Measurements from ENCODE around the gene AGPAT4.
A peak's percentile ranks its signal among the peaks of the same experiment; 100 is the strongest.
"Not testable (repeated sequence)": the region's sequence is repeated elsewhere in the genome, so short reads cannot be mapped to it uniquely, and the experiment has no call there.

AGPAT4 gene

DNA sequence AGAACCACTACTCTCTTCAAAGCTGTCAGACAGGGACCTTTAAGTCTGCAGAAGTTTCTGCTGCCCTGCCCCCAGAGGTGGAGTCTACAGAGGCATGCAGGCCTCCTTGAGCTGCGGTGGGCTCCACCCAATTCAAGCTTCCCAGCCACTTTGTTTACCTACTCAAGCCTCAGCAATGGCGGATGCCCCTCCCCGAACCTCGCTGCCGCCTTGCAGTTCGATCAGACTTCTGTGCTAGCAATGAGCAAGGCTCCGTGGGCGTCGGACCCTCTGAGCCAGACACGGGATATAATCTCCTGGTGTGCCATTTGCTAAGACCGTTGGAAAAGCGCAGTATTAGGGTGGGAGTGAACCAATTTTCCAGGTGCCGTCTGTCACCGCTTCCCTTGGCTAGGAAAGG lies 95.7 kb downstream of the AGPAT4 start:
- peaks cover 0 to 17% (median 4%) of the 10 kb centered on the region in 4 experiments for H3K36me3 ChIP-seq (ENCODE audit: control insufficient read depth in 4 of 4, insufficient read depth in 4 of 4, low read length in 3 of 4)
- H3K27ac ChIP-seq (ENCODE audit: insufficient read depth in 1 of 2, low read depth in 1 of 2, low read length in 2 of 2, poor library complexity in 1 of 2, severe bottlenecking in 2 of 2); POLR2A ChIA-PET; H3K27me3 ChIP-seq (replicated peaks in 2 of 5; ENCODE audit: control insufficient read depth in 4 of 5, insufficient read depth in 5 of 5, low read length in 4 of 5); DNase-seq; H3K4me3 ChIP-seq (ENCODE audit: control insufficient read depth in 1 of 7, extremely low read depth in 1 of 7, insufficient read depth in 4 of 7, low read depth in 2 of 7, low read length in 6 of 7); H3K4me1 ChIP-seq (ENCODE audit: control extremely low read depth in 1 of 4, control insufficient read depth in 4 of 4, insufficient read depth in 4 of 4, low read length in 3 of 4): not testable (repeated sequence)
- WGBS (ENCODE audit: insufficient coverage) = 93% methylated on average over 14 of the region's 14 CpGs
- CTCF ChIA-PET = interaction anchor here (1.2 to 1.3 kb wide), 2 partner anchors 9 to 10 kb away, joined by 3 to 5 read pairs; no protein-coding TSS in a partner anchor
- peaks cover 0 to 25% (median 6%) of the 10 kb centered on the region in 5 experiments for H3K9me3 ChIP-seq (ENCODE audit: control extremely low read depth in 1 of 5, control insufficient read depth in 4 of 5, insufficient read depth in 2 of 5, low read depth in 1 of 5, low read length in 4 of 5)

DNA sequence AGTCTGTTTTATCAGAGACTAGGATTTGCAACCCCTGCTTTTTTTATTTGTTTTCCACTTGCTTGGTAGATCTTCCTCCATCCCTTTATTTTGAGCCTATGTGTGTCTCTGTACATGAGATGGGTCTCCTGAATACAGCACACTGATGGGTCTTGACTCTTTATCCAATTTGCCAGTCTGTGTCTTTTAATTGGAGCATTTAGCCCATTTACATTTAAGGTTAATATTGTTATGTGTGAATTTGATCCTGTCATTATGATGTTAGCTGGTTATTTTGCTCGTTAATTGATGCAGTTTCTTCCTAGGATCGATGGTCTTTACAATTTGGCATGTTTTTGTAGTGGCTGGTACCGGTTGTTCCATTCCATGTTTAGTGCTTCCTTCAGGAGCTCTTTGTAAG lies 97.4 kb downstream of the AGPAT4 start:
- POLR2A ChIA-PET; H3K27ac ChIP-seq (ENCODE audit: insufficient read depth in 1 of 2, low read depth in 1 of 2, low read length in 2 of 2, poor library complexity in 1 of 2, severe bottlenecking in 2 of 2); DNase-seq; CTCF ChIA-PET; H3K4me1 ChIP-seq (ENCODE audit: control extremely low read depth in 1 of 4, control insufficient read depth in 4 of 4, insufficient read depth in 4 of 4, low read length in 3 of 4); H3K4me3 ChIP-seq (ENCODE audit: control insufficient read depth in 1 of 7, extremely low read depth in 1 of 7, insufficient read depth in 4 of 7, low read depth in 2 of 7, low read length in 6 of 7); H3K27me3 ChIP-seq (replicated peaks in 2 of 5; ENCODE audit: control insufficient read depth in 4 of 5, insufficient read depth in 5 of 5, low read length in 4 of 5): not testable (repeated sequence)
- peaks cover 0 to 25% (median 6%) of the 10 kb centered on the region in 5 experiments for H3K9me3 ChIP-seq (ENCODE audit: control extremely low read depth in 1 of 5, control insufficient read depth in 4 of 5, insufficient read depth in 2 of 5, low read depth in 1 of 5, low read length in 4 of 5)
- 100% methylated on average over 3 of the region's 3 CpGs for WGBS (ENCODE audit: insufficient coverage)
- H3K36me3 ChIP-seq (ENCODE audit: control insufficient read depth in 4 of 4, insufficient read depth in 4 of 4, low read length in 3 of 4) = peaks cover 0 to 17% (median 4%) of the 10 kb centered on the region in 4 experiments

DNA sequence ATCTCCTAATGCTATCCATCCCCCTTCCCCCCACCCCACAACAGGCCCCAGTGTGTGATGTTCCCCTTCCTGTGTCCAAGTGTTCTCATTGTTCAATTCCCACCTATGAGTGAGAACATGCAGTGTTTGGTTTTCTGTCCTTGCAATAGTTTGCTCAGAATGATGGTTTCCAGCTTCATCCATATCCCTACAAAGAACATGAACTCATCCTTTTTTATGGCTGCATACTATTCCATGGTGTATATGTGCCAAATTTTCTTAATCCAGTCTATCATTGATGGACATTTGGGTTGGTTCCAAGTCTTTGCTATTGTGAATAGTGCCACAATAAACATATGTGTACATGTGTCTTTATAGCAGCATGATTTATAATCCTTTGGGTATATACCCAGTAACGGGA lies 101.1 kb downstream of the AGPAT4 start:
- H3K9me3 ChIP-seq (ENCODE audit: control extremely low read depth in 1 of 5, control insufficient read depth in 4 of 5, insufficient read depth in 2 of 5, low read depth in 1 of 5, low read length in 4 of 5); H3K4me3 ChIP-seq (ENCODE audit: control insufficient read depth in 1 of 7, extremely low read depth in 1 of 7, insufficient read depth in 4 of 7, low read depth in 2 of 7, low read length in 6 of 7); H3K27me3 ChIP-seq (replicated peaks in 2 of 5; ENCODE audit: control insufficient read depth in 4 of 5, insufficient read depth in 5 of 5, low read length in 4 of 5); POLR2A ChIA-PET; H3K36me3 ChIP-seq (ENCODE audit: control insufficient read depth in 4 of 4, insufficient read depth in 4 of 4, low read length in 3 of 4); H3K27ac ChIP-seq (ENCODE audit: insufficient read depth in 1 of 2, low read depth in 1 of 2, low read length in 2 of 2, poor library complexity in 1 of 2, severe bottlenecking in 2 of 2); DNase-seq; H3K4me1 ChIP-seq (ENCODE audit: control extremely low read depth in 1 of 4, control insufficient read depth in 4 of 4, insufficient read depth in 4 of 4, low read length in 3 of 4); CTCF ChIA-PET: not testable (repeated sequence)
- no CpG with 5 or more reads among the region's 1 CpG for WGBS (ENCODE audit: insufficient coverage)

DNA sequence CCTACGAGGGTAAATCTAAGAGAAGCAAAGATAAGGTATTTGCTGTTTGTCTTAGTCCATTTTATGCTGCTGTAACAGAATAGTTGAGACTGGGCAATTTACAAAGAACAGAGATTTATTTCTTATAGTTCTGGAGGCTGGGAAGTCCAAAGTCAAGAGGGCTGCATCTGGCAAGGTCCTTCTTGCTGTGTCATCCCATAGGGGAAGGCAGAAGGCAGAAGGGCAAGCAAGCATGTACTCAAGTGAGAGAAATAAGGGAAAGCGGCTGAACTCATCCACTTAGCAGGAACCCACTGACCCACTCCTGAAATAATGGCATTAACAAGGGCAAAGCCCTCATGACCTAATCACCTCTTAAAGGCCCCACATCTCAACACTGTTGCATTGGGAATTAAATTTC lies 102.7 kb downstream of the AGPAT4 start:
- no peak overlapping the region for H3K4me3 ChIP-seq (ENCODE audit: control insufficient read depth in 1 of 7, extremely low read depth in 1 of 7, insufficient read depth in 4 of 7, low read depth in 2 of 7, low read length in 6 of 7)
- ChIA-PET POLR2A (no interaction called here), CTCF (no interaction called here)
- no peak overlapping the region for H3K27ac ChIP-seq (ENCODE audit: insufficient read depth in 1 of 2, low read depth in 1 of 2, low read length in 2 of 2, poor library complexity in 1 of 2, severe bottlenecking in 2 of 2)
- no peak for DNase-seq
- peaks cover 0 to 7% (median 0%) of the 10 kb centered on the region in 5 experiments for H3K9me3 ChIP-seq (ENCODE audit: control extremely low read depth in 1 of 5, control insufficient read depth in 4 of 5, insufficient read depth in 2 of 5, low read depth in 1 of 5, low read length in 4 of 5)
- H3K27me3 ChIP-seq (replicated peaks in 2 of 5; ENCODE audit: control insufficient read depth in 4 of 5, insufficient read depth in 5 of 5, low read length in 4 of 5) = no peaks in the 10 kb centered on the region
- peaks cover 0 to 8% (median 0%) of the 10 kb centered on the region in 4 experiments for H3K36me3 ChIP-seq (ENCODE audit: control insufficient read depth in 4 of 4, insufficient read depth in 4 of 4, low read length in 3 of 4)
- H3K4me1 ChIP-seq (ENCODE audit: control extremely low read depth in 1 of 4, control insufficient read depth in 4 of 4, insufficient read depth in 4 of 4, low read length in 3 of 4) = peaks cover 0 to 10% (median 5%) of the 10 kb centered on the region in 4 experiments
- WGBS (ENCODE audit: insufficient coverage) = 100% methylated on average over 1 of the region's 2 CpGs

DNA sequence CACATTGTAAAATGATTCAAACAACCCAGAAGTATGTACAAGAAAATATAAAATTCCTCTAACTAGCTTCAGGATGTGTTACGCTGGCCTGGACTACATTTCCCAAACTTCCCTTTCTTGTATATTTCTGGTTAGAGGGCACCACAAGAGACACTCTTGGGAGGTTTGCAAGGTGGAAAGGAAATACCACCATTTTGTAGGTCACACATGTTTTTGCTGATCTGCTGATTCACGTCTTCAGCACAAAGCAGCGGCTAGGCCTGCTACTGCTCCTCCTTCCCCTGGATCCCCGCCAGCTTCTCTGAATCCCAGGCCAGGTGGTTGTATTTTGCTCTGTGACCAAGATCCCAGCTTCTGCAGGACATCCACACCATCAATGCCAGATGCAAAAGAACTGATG lies 104.2 kb downstream of the AGPAT4 start:
- peak; percentile 58 to 88 (median 81) for DNase-seq
- Histone ChIP-seq H3K4me1 (ENCODE audit: control extremely low read depth in 1 of 4, control insufficient read depth in 4 of 4, insufficient read depth in 4 of 4, low read length in 3 of 4) (peaks cover 0 to 10% (median 5%) of the 10 kb centered on the region in 4 experiments), H3K27me3 (replicated peaks in 2 of 5; ENCODE audit: control insufficient read depth in 4 of 5, insufficient read depth in 5 of 5, low read length in 4 of 5) (no peaks in the 10 kb centered on the region), H3K27ac (ENCODE audit: insufficient read depth in 1 of 2, low read depth in 1 of 2, low read length in 2 of 2, poor library complexity in 1 of 2, severe bottlenecking in 2 of 2) (peak overlapping the region in 1 of 2 experiments; percentile 27), H3K36me3 (ENCODE audit: control insufficient read depth in 4 of 4, insufficient read depth in 4 of 4, low read length in 3 of 4) (peaks cover 0 to 20% (median 3%) of the 10 kb centered on the region in 4 experiments), H3K9me3 (ENCODE audit: control extremely low read depth in 1 of 5, control insufficient read depth in 4 of 5, insufficient read depth in 2 of 5, low read depth in 1 of 5, low read length in 4 of 5) (peaks cover 0 to 7% (median 0%) of the 10 kb centered on the region in 5 experiments), H3K4me3 (ENCODE audit: control insufficient read depth in 1 of 7, extremely low read depth in 1 of 7, insufficient read depth in 4 of 7, low read depth in 2 of 7, low read length in 6 of 7) (no peak overlapping the region)
- POLR2A ChIA-PET = no interaction called here
- 37% methylated on average over 3 of the region's 4 CpGs for WGBS (ENCODE audit: insufficient coverage)
- CTCF ChIA-PET = interaction anchor here (1.0 to 1.5 kb wide), 3 partner anchors 8 to 201 kb away, joined by 3 to 5 read pairs (median 5); no protein-coding TSS in a partner anchor

DNA sequence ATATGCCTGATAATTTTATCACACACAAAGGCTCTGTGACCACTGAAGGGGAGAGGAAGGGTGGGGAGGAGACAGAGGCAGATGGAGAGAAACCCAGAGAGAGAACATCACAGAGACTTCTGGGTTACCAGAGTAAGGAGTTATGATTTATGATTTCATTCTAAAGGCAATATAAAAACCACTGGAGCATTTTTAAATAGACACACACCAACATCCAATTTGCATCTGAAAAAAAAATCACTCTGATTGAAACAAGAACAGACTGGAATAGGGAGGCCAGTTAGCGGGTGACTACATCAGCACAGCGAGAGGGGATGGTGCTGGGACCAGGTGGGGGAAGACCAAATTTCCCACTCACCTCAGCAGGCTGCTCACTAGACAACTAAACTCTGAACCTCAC lies 104.8 kb downstream of the AGPAT4 start:
- DNase-seq = no peak
- 100% methylated on average over 2 of the region's 2 CpGs for WGBS (ENCODE audit: insufficient coverage)
- Histone ChIP-seq H3K27me3 (replicated peaks in 2 of 5; ENCODE audit: control insufficient read depth in 4 of 5, insufficient read depth in 5 of 5, low read length in 4 of 5) (no peaks in the 10 kb centered on the region), H3K4me3 (ENCODE audit: control insufficient read depth in 1 of 7, extremely low read depth in 1 of 7, insufficient read depth in 4 of 7, low read depth in 2 of 7, low read length in 6 of 7) (no peak overlapping the region), H3K36me3 (ENCODE audit: control insufficient read depth in 4 of 4, insufficient read depth in 4 of 4, low read length in 3 of 4) (peaks cover 0 to 25% (median 6%) of the 10 kb centered on the region in 4 experiments), H3K4me1 (ENCODE audit: control extremely low read depth in 1 of 4, control insufficient read depth in 4 of 4, insufficient read depth in 4 of 4, low read length in 3 of 4) (peaks cover 0 to 10% (median 5%) of the 10 kb centered on the region in 4 experiments), H3K9me3 (ENCODE audit: control extremely low read depth in 1 of 5, control insufficient read depth in 4 of 5, insufficient read depth in 2 of 5, low read depth in 1 of 5, low read length in 4 of 5) (peaks cover 0 to 7% (median 0%) of the 10 kb centered on the region in 5 experiments), H3K27ac (ENCODE audit: insufficient read depth in 1 of 2, low read depth in 1 of 2, low read length in 2 of 2, poor library complexity in 1 of 2, severe bottlenecking in 2 of 2) (no peak overlapping the region)
- CTCF ChIA-PET = interaction anchor here (1.4 to 1.7 kb wide), 3 partner anchors 8 to 202 kb away, joined by 4 to 5 read pairs (median 5); no protein-coding TSS in a partner anchor
- POLR2A ChIA-PET = no interaction called here

DNA sequence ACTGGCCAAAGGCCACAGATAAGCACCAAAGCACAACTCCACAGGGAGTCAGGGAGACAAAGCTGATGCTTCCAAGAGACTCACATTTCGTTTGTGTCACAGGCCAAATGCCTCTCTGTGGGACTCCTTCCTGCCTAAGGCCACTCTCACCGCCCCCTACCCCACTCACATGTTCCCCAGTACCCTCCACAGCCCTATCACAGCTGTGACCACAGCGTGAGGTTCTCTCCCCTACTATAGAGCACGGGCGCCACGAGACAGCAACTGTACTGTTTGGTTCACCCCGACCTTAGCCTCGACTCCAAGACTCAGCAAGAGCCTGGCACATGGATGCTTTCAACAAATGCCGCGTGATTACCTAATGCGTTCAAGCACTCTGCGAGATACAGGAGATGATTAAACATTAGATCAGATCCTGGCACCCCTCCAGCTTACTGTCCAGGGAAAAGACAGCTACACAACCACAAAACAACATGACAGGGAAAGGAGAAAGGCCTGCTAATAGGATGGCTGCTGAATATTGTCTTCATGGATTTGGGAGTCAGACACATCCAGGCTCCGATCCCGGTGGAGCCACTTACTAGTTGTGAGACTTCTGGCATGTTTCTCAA lies 105.5 kb downstream of the AGPAT4 start:
- H3K4me3 ChIP-seq (ENCODE audit: control insufficient read depth in 1 of 7, extremely low read depth in 1 of 7, insufficient read depth in 4 of 7, low read depth in 2 of 7, low read length in 6 of 7) = no peak overlapping the region
- POLR2A ChIA-PET = no interaction called here
- CTCF ChIA-PET = interaction anchor here (1.0 to 2.1 kb wide), 4 partner anchors 9 to 204 kb away, joined by 4 to 6 read pairs (median 4); no protein-coding TSS in a partner anchor
- peaks cover 0 to 7% (median 0%) of the 10 kb centered on the region in 5 experiments for H3K9me3 ChIP-seq (ENCODE audit: control extremely low read depth in 1 of 5, control insufficient read depth in 4 of 5, insufficient read depth in 2 of 5, low read depth in 1 of 5, low read length in 4 of 5)
- WGBS (ENCODE audit: insufficient coverage) = 98% methylated on average over 14 of the region's 14 CpGs
- no peak for DNase-seq
- no peak overlapping the region for H3K27ac ChIP-seq (ENCODE audit: insufficient read depth in 1 of 2, low read depth in 1 of 2, low read length in 2 of 2, poor library complexity in 1 of 2, severe bottlenecking in 2 of 2)
- H3K4me1 ChIP-seq (ENCODE audit: control extremely low read depth in 1 of 4, control insufficient read depth in 4 of 4, insufficient read depth in 4 of 4, low read length in 3 of 4) = peaks cover 0 to 10% (median 5%) of the 10 kb centered on the region in 4 experiments
- no peaks in the 10 kb centered on the region for H3K27me3 ChIP-seq (replicated peaks in 2 of 5; ENCODE audit: control insufficient read depth in 4 of 5, insufficient read depth in 5 of 5, low read length in 4 of 5)
- peaks cover 0 to 32% (median 9%) of the 10 kb centered on the region in 4 experiments for H3K36me3 ChIP-seq (ENCODE audit: control insufficient read depth in 4 of 4, insufficient read depth in 4 of 4, low read length in 3 of 4)
